ENCODE results near the gene CCDC85A. TPM values are rescaled to one million over a fixed set of nuclear protein-coding genes. Genes with fewer than 3 reads are reported as not detected.

The CCDC85A gene
- total RNA-seq, 1 experiment from 2014 or later: not detected

DNA sequence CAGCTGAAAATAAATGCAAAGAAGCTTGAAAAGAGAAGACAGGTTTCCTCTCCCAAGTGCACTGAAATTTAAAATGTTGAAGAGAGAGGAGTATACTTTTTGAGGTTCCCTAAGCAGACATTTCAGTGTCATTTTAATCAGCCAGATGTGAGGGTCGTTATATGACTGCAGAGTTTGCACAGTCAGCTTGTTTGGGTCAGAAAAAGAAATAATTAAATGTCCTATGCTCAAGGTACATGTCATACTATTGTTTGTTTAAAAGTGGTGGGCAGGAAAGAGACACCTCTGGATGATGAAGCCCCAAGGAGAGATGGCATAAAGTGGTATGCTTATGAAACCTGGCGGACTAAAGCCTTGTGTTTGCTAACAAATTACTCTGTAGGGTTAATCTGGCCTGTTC, 55.2 kb downstream of the CCDC85A start:
- no peak for DNase-seq (ENCODE audit: low read depth)

DNA sequence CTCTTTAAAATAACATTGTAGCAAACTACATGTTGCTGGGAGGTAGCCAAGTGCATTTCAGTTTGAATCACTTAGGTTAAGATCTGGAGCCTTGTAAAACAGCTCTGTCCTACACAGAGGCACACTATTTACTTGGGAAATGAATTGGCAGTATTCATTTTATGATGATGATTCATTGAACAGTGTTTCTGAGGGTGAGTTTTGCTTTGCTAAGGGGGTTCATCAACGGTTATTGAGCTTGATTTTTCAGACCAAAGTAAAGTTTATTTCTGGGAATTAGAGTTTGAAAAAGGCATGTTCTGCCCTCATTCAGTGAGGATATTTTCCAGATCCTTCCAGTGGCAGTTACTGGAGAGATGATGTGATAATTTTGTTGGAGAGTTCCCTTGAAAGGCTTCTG, 55.6 kb downstream of the CCDC85A start:
- DNase-seq (ENCODE audit: low read depth): peak; percentile 3

DNA sequence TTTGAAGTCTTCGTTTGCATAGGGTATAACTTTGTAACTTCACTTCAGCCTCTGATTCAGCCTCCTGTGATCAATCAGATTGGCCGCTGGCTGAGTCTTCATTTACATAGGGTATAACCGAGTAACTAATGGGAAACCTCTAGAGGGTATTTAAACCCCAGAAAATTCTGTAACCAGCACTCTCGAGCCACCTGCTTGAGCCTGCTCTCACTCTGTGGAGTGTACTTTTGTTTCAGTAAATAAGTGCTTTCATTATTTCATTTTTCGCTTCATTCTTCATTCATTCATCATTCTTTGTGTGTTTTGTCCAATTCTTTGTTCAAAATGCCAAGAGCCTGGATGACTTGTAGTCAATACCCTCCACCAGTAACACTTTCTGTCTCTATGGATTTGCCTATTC, 56.4 kb downstream of the CCDC85A start:
- DNase-seq (ENCODE audit: low read depth): no peak

DNA sequence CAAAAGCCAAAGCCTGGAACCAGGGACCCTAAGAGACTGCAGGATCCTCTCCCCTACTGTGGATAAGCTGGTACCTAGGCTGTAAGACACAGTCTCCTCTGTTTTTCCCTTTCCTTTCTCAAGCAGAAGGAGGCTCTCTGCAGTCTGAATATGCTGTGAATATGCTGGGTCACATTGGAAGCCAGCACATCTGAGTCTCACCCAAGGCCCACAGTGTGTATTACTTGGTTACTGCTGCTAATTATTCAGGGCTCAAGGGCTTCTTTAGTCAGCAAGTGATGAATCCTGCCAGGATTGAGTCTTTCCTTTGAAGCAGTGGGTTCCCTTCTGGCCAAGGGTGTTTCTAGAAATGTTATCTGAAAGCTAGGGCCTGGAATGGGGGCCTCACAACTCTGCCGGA, 60.7 kb downstream of the CCDC85A start:
- no peak for DNase-seq (ENCODE audit: low read depth)

DNA sequence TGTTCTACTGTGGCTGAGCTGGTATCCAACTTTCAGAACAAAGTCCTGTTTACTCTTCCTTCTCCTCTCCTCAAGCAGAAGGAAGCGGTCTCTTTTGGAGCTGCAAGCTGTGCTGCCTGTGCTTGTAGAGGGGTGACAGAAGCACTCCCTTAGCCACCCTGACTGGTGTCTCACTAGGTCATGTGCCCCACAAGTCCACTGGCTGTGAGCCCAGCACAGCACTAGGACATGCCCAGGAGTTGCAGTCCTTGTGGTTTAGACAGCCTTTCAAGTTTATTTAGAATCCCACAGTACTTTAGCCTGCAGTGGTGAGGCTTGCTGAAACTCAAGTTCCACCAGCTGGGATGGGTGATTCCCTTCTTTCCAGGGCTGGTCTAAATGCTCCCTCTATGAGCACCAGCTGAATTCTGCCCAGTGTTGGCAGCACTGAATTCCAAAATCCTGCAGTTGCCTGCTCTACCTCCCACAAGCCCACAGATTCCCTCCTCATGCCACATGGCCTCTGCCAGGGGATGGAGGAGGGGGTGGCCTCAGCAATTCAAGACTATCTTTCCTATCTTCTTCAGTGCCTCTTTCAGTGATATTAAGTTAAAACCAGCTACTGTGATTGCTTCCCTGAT, 61.2 kb downstream of the CCDC85A start:
- no peak for DNase-seq (ENCODE audit: low read depth)

DNA sequence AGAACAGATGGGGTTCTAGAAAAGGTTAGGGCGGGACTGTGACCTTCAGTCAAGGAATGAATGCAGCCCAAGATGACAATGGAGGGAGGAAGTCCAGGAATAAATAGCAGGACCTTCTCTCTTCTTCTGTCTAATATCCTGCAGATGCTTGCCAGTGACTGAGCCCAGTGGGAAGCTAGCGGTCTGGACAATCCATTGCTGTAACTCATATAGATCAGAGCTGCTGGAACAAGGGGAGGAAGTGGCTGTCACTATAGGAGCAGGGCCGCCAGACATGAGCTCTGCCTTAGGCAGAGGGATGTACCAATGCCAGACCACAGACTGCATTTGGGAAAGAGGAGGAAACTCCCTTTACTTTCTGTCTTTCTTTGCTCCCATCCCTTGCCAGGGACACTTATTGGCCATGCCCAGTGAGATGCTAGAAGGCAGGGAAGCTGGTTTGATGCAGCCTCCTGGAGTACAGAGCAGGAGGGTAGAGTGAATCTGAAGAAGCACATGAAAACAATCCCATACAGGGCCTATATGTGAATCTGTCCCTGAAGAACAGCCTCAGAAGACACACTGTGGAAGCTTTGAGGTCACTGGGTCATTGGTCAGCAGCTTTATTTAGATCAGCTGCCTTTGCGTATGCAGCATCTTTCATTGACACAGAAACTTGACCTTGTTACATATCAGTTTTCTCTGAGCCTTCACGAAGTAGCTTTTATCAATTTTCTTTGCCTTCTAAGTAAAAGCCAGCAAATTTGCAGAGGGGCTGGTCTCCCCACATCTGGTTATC, 65.4 kb downstream of the CCDC85A start:
- DNase-seq (ENCODE audit: low read depth): no peak

DNA sequence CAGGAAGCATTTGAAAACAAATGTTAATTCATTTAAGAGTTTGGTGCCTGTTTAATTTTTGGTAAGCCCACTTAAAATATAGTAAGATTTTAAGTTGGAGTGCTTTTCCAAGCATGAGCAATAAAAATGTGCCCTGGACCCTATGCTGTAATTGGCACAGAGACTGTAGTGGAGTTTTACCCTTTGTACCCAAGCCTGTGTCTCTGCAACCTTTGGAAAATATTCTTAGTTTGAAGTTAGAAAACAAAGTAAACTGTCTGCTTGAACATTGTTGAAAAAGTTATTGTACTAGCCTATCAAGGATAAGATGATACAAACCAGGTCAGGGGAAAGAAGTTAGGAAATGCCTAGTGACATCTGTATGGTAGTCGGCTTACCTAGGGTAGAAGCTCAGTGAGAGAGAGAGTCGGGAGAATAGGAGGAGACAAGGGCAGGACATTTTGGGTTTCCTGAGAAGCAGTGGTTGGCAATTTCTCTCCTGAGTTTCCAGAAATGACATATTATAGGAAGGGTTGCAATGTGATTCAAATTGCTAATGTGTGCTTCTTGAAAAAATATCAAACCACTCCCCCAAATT, 66.5 kb downstream of the CCDC85A start:
- no peak for DNase-seq (ENCODE audit: low read depth)

DNA sequence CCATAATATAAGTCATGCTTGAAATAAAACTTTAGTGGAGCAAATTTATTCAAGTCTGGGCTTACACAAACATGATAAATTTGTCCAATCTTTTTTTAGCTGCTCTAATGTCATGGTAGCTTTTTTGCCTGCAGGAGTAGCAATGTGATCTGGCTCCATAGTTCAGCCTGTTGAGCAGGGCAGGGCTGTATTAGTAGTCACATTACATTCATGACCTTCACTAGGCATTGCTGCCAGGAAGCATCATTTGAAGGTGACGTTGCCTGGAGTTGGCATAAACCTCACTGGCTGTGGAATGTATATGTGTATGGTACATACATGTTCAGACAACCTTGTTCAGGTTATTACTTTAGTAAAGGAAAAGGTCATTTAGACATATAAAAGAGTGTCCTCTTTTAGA, 76.6 kb downstream of the CCDC85A start:
- no peak for DNase-seq (ENCODE audit: low read depth)

DNA sequence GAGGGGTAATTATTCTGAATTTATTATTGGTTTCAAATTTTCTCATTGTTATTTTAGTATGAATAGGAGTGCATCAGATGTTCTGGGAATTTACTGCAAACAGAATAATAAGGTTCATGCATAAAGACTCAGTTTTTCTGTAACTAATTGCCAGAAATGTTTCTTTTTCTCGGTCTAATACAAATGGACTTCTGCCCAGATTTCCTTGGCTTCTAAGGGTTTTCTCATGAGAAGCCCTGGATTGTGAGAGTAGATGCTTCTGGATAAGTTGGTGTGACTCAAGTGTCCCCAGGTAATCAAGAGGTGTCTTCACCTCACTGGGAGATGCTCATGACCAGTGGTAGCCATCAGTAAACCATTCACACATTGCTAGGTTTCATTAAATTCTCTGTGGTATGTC, 78.5 kb downstream of the CCDC85A start:
- DNase-seq (ENCODE audit: low read depth): no peak

DNA sequence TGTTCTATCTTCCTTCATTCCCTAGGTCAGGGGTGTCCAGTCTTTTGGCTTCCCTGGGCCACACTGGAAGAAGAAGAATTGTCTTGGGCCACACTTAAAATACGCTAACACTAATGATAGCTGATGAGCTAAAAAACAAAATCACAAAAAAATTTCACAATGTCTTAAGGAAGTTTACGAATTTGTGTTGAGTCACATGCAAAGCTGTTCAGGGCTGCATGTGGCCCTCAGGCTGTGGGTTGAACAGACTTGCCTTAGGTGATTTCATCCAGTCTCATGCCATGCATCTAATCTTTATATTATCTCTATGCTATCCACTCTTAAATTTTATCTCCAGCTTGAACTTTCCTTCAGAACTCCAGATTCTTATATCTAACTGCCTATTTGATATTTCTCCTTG, 80.1 kb downstream of the CCDC85A start:
- DNase-seq (ENCODE audit: low read depth): no peak

DNA sequence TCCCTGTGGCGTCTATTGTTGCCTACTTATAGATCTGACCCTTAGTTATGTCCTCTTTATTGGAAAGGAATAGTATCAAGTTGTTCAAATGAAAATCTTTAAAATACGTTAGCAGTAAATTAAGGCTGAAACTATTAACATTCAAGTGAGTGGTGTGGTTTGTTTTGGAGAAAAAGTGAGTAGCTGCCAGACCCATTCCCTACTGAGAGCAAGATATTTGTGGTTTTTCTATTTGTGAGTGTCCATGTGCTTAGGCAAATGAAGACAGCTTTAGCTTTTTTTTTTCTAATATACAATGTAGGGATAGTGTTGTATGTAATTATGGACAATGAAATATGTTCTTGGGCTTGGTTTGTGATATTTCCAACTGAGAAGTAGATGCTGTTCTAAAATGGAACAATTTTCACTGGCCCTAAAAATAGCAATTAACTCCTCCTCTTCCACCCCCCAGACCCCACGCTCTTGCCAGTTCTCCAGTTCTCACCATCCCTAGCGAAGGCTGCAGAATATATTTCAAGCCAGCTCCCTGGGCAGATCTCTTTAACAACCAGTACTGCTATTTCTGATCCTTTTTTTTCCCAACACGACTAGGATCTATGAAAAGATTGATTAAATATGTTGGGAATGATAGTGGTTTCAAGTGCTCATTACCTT, 83.1 kb downstream of the CCDC85A start:
- DNase-seq (ENCODE audit: low read depth): no peak

DNA sequence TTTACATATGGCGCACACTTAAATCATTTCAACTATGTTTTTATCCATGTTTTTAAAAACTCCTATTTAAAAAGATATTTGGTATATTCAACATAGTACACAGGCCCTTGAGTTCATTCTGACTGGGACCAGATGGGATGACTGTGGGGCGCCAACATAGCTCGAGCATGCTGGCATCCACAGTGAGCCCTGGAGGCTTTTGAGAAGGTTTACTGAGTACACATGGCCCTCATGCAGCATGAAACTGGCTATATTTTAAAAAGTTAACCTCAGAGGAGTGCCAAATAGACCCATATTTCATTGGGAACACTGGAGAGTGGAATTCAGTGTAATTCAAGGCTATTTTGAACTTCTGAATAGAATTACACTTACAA, 83.6 kb downstream of the CCDC85A start:
- no peak for DNase-seq (ENCODE audit: low read depth)

DNA sequence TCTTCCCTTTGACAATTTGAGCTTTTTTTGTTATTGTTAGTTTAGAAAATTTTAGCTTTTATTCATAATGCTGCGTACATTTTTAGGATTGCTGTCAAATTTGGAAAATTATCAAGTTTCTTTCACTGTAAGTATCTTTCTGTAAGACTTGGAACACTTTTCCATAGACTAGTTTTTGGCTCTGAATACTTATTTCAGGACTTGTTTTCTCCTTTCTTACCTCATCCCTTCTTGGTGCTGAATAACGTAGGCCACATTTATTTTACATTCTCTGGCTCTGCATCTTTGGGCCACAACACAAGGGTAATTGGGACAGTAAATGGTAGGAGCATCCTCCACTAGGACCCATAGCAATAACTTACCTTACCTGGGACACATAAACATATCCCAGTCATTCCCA, 85.1 kb downstream of the CCDC85A start:
- DNase-seq (ENCODE audit: low read depth): no peak

DNA sequence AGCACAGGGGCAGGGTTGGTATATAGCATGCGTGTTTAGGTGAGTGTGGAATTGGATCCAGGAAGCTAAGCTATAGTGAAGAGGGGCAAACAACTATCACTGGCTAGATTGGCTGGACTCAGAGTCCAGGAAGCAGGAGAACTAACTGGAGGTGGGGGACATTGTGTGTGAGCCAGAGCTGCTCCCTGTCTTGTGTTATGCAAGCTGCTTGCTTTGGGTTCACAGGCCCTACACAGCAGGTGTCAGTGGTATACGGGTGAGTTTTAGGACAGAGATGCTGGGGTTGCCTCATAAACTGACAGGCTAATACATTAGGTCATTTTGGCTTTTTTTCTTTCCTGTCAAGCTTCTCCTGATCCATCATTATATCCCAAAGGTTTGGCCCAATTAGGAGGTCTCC, 87.5 kb downstream of the CCDC85A start:
- no peak for DNase-seq (ENCODE audit: low read depth)

DNA sequence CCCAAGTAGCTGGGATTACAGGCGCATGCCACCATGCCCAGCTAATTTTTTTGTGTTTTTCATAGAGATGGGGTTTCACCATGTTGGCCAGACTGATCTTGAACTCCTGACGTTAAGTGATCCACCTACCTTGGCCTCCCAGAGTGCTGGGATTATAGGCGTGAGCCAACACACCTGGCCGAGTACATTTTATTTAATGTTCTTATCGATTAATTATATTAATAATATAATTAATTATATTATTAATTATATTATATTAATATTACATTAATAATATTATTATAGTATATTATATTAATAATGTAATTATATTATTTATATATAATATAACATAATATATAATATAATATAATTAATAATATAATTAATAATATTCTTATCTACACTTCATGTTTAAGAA, 101.4 kb downstream of the CCDC85A start:
- no peak for DNase-seq (ENCODE audit: low read depth)

DNA sequence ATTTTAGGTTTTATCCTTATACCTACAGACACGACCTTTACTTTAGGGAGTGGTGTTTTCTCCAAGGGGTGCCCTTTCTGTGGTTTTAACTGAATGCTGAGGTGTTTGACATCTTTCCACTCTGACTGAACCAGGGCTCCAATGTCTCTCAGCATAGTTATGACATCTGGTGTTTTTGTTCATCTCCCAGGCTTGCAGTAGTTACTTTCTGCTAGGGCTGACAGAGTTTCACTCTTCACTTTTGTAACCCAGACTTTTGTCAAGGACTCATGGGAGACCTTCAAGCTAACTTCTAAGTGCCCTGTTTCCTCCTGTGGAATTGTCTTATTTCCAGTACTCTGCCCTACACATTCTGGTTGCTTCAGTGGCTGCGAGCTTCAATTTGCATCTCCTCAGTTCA, 103.1 kb downstream of the CCDC85A start:
- no peak for DNase-seq (ENCODE audit: low read depth)

DNA sequence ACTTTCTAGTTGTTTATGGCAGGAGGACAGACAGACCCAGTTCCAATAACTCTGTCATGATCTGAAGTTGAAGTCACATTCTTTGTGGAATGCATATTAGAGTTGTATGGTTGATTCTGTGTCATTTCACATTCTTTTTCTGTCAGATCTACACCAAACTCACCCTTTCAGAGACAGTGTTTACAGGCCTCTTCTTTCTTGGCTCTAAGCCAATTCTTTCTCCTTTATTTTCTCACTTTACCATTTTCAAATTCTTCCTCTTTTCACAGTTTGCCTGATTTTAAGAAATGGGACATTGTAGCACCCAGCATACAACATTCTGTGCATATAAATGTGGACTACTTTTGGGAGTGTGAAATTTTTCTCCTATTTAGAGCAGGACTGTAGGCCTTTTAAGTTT, 103.7 kb downstream of the CCDC85A start:
- no peak for DNase-seq (ENCODE audit: low read depth)

DNA sequence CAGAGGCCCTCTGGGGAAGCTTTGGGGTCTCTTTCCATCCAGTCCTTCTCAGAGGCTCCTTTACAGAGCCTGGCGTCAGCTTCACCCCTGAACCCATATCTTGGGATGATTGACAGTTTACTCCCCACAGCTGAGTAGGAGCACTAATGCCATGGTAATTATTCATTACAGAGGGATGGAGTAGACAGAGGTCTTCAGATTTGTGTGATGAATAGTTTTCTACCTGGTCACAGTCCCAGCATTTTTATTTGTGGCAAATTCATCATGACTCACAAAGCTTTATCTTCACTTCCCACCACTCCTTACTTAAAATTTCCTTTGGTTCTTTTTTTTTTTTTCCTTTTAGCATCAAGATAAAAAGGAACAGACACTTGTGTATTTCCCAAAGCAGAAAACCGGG, 104.2 kb downstream of the CCDC85A start:
- DNase-seq (ENCODE audit: low read depth): no peak

DNA sequence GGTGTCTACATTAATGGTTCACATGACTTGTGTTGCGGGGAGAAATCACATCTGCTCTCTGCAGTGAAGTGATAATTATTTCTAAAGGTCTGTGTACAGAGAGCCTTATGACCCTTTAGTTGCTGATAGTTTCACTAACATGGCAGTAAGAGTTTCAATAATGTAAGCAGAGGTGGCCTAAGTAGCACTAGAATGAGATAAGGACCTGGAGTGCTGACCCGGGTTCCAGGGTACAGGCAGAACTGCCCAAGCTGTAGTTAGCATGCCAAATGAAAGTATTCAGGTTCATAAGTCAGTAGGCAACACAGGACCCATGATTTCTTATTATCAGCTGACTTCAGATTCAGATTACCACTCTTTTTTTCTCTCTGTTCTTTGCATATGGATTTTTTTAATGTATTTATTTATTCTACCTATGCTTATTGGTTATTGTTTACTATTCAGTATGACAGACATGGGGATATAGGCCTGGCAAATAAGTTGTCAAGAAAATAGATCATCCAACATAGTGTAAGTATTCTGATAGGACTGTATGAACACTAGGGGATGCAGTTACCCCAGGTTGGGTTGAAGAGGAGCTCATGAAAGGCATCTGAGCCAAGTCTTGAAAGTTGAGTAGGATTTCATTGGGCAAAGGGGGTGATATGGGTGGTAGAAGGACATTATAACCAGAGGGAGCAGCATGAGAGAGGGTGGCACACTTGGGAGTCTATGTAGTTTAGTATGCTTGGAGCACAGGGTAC, 105.2 kb downstream of the CCDC85A start:
- no peak for DNase-seq (ENCODE audit: low read depth)

DNA sequence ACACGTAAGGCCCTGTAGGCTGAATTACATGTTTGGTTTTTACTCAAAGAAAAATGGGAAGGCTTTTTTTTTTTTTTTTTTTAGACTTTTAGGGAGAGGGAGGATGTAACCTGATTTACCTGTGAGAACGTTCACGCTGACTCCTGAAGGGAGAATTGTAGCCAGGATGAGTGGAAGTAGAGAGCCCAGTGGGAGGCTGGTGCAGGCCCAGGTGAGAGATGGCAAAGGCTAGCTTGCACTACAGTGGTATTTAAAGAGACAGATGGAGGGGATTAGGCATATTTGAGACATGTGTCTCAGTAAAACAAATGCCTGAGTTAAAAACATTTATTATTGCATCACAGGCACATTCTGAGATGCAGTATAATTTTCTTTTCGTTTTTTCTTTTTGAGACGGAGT, 107.9 kb downstream of the CCDC85A start:
- DNase-seq (ENCODE audit: low read depth): no peak

DNA sequence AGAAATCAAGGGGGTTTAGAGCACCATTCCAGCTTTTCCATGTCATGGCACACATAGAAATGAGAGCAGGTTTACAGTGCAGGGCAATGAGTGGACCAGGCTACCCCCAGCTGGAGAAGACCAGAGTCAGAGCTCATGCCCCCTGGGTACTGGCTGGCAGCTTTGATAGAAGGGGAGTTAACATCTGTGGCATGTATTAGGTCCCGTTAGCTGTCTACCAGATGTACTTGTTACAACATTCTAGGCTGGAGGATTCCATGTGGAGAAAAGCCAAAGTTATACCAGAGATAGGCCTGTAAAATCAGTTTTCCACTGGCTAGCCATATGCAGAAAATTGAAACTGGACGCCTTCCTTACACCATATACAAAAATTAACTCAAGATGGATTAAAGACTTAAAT, 109.2 kb downstream of the CCDC85A start:
- no peak for DNase-seq (ENCODE audit: low read depth)

DNA sequence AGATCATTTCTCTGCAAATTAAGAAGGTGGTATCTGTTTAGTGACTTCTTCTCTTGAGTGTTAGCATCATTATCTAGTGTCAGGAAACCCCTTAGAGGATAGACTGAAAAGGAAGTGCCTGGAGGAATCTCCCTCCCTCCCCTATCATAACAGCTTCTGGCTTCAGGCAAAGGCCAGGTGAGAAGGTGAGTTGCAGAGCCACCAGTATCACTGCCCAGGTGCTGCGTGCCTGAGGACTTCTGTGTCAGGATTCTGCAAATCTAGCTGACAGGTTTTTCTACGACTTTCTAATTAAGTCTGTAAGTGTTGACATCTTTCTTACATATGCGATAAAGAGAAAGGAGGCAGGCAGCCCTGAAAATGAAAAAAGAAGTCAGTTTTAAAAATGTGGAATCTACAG, 111.9 kb downstream of the CCDC85A start:
- DNase-seq (ENCODE audit: low read depth): no peak
